DOHH2 (cell line): ENCODE measurements around the gene GDPGP1.
"Not testable (repeated sequence)": the region's sequence is repeated elsewhere in the genome, so short reads cannot be mapped to it uniquely, and the experiment has no call there.

Source experiments
- H3F3A ChIP-seq: fragments of 200-600 bp; sonication (generic), shearing (Covaris generic); 2 replicates; pipeline ENCODE4 v1.6.0; 2016; ENCODE audit warnings: antibody characterized with exemption, mild to moderate bottlenecking; ENCODE audit not compliant: control insufficient read depth, insufficient read depth
- H3K27ac ChIP-seq: fragments of 200-600 bp; sonication (generic); 2 replicates; pipeline ENCODE4 v1.5.1; 2014; ENCODE audit warnings: low read depth, mild to moderate bottlenecking, low read length, moderate library complexity
- H3K27me3 ChIP-seq: fragments of 200-600 bp; sonication (generic); 2 replicates; pipeline ENCODE4 v1.6.1; 2014; ENCODE audit warnings: mild to moderate bottlenecking, low read length, mixed read lengths; ENCODE audit not compliant: control insufficient read depth
- H3K36me3 ChIP-seq: fragments of 200-600 bp; sonication (generic); 2 replicates; pipeline ENCODE4 v1.6.1; 2014; ENCODE audit warnings: mild to moderate bottlenecking, low read length, moderate library complexity, mixed read lengths; ENCODE audit not compliant: control insufficient read depth
- H3K4me1 ChIP-seq: fragments of 200-600 bp; sonication (generic); 2 replicates; pipeline ENCODE4 v1.6.1; 2014; ENCODE audit warnings: mild to moderate bottlenecking, low read length, mixed read lengths; ENCODE audit not compliant: control insufficient read depth
- H3K4me2 ChIP-seq: fragments of 200-600 bp; sonication (generic); 2 replicates; pipeline ENCODE4 v1.6.0; 2014; ENCODE audit warnings: mild to moderate bottlenecking, low read length, moderate library complexity
- H3K4me3 ChIP-seq: fragments of 200-600 bp; sonication (generic); 2 replicates; pipeline ENCODE4 v1.5.1; 2014; ENCODE audit warnings: mild to moderate bottlenecking, low read length, mixed read lengths
- H3K79me2 ChIP-seq: fragments of 200-600 bp; sonication (generic); 2 replicates; pipeline ENCODE4 v1.6.1; 2014; ENCODE audit warnings: mild to moderate bottlenecking, low read length, mixed read lengths; ENCODE audit not compliant: control insufficient read depth
- H3K9me2 ChIP-seq: fragments of 200-600 bp; sonication (generic); replicated peaks from 2 replicates; pipeline ENCODE4 v1.6.1; 2014; ENCODE audit warnings: mild to moderate bottlenecking, low read length, mixed read lengths; ENCODE audit not compliant: control insufficient read depth
- H3K9me3 ChIP-seq: fragments of 200-600 bp; sonication (generic); 2 replicates; pipeline ENCODE4 v1.6.1; 2014; ENCODE audit warnings: antibody characterized with exemption, low read length, mixed read lengths; ENCODE audit not compliant: control insufficient read depth, insufficient read depth
- H4K20me1 ChIP-seq: fragments of 200-600 bp; sonication (generic); 2 replicates; pipeline ENCODE4 v1.6.0; 2014; ENCODE audit warnings: low read depth, mild to moderate bottlenecking, antibody characterized with exemption, low read length, moderate library complexity; ENCODE audit not compliant: control insufficient read depth, insufficient read depth
- EZH2phosphoT487 ChIP-seq: fragments of 200-600 bp; sonication (generic); IDR thresholded peaks from 2 replicates; pipeline ENCODE4 v1.6.1; 2017; ENCODE audit warnings: borderline replicate concordance, mild to moderate bottlenecking, antibody characterized with exemption, low read length, moderate library complexity, mixed read lengths
- TF ChIP-seq, protein P1 (sequence below): fragments of 200-600 bp; sonication (generic); IDR thresholded peaks from one replicate; pipeline ENCODE4 v1.5.1; 2014; ENCODE audit warnings: antibody characterized with exemption, mild to moderate bottlenecking, low read depth, low read length; ENCODE audit not compliant: poor library complexity, severe bottlenecking

GDPGP1 gene

DNA sequence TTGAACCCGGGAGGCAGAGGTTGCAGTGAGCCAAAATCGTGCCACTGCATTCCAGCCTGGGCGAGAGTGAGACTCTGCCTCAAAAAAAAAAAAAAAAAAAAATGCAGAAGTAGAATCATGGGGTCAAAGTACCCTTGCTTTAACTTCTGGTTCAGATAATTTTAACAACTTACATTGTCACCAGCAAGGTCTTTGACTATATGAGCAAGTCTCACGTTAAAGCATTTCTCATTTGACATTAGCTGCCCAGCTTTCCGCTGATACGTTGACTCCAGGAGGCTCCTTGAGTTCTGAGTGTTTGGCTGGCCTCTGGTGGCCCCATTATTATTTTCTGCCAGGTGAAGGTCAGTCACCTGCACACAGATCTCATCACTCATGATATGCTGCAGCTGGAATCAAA lies 47.6 kb downstream of the GDPGP1 start:
- not testable (repeated sequence) for H3K9me2 ChIP-seq, H3K4me2 ChIP-seq, H3K27ac ChIP-seq, H3K27me3 ChIP-seq, H4K20me1 ChIP-seq, H3F3A ChIP-seq, H3K4me3 ChIP-seq, H3K79me2 ChIP-seq, H3K9me3 ChIP-seq, H3K4me1 ChIP-seq, H3K36me3 ChIP-seq

DNA sequence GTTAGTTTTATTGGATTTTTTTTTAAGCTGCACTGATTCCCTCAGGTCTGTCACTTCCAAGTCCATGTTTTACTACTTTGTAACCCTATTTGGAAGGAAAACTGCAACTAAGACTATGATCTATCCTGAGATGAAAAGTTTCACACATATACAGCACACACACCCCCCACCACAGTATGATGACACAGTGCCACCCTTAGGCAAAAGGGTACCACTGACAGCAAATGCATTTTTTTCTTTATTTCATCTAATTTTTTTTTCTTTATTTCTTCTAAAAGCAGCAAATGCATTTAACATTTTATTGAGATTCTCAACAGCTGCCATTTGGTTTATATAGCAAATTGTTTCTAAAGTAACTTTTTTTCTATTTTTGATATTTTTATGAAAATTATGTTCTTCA lies 52.7 kb downstream of the GDPGP1 start:
- Histone ChIP-seq H4K20me1 (no peaks in the 10 kb centered on the region), H3K4me2 (no peak overlapping the region), H3K4me3 (no peak overlapping the region), H3K4me1 (peaks cover 4% of the 10 kb centered on the region; the same call in 1 of the 2 replicates), H3K9me2 (no peaks in the 10 kb centered on the region), H3K9me3 (no peaks in the 10 kb centered on the region), H3K27ac (no peak overlapping the region), H3K36me3 (no peaks in the 10 kb centered on the region), H3K79me2 (no peaks in the 10 kb centered on the region), H3F3A (no peaks in the 10 kb centered on the region), H3K27me3 (no peaks in the 10 kb centered on the region)
- no peak for TF ChIP-seq EZH2phosphoT487
- TF ChIP-seq, protein P1, sequence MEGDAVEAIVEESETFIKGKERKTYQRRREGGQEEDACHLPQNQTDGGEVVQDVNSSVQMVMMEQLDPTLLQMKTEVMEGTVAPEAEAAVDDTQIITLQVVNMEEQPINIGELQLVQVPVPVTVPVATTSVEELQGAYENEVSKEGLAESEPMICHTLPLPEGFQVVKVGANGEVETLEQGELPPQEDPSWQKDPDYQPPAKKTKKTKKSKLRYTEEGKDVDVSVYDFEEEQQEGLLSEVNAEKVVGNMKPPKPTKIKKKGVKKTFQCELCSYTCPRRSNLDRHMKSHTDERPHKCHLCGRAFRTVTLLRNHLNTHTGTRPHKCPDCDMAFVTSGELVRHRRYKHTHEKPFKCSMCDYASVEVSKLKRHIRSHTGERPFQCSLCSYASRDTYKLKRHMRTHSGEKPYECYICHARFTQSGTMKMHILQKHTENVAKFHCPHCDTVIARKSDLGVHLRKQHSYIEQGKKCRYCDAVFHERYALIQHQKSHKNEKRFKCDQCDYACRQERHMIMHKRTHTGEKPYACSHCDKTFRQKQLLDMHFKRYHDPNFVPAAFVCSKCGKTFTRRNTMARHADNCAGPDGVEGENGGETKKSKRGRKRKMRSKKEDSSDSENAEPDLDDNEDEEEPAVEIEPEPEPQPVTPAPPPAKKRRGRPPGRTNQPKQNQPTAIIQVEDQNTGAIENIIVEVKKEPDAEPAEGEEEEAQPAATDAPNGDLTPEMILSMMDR, result peak; percentile 69

GRCh38 chr15:90287101-90287500 lies 53.1 kb downstream of the GDPGP1 start:
- Histone ChIP-seq H3K9me3 (no peaks in the 10 kb centered on the region), H3K27ac (no peak overlapping the region), H3K36me3 (no peaks in the 10 kb centered on the region), H3K27me3 (no peaks in the 10 kb centered on the region), H4K20me1 (no peaks in the 10 kb centered on the region), H3K4me3 (no peak overlapping the region), H3F3A (no peaks in the 10 kb centered on the region), H3K9me2 (no peaks in the 10 kb centered on the region), H3K4me1 (peaks cover 4% of the 10 kb centered on the region; the same call in 1 of the 2 replicates), H3K79me2 (no peaks in the 10 kb centered on the region), H3K4me2 (no peak overlapping the region)
- TF ChIP-seq EZH2phosphoT487, result no peak
- TF ChIP-seq, protein P1, result no peak

DNA sequence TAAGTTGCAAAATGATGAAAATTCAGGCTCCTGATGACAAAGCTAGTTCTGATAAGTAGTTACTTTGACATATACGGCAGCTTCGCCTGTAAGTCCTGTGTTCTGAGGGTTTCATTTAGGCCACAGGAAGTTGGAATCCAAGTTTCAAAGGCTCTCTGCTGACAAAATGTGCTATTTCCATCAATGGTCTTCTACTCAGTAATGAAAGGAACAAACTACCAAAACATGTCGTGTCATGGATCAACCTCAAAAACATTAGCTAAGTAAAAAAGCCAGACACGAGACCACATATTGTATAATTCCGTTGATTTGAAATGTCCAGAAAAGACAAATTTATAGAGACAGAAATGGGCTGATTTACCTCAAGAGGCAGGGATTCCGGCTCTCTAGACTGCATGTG lies 53.9 kb downstream of the GDPGP1 start:
- TF ChIP-seq, protein P1, result no peak
- no peak for TF ChIP-seq EZH2phosphoT487
- Histone ChIP-seq H4K20me1 (no peaks in the 10 kb centered on the region), H3K4me2 (no peak overlapping the region), H3K79me2 (no peaks in the 10 kb centered on the region), H3K4me1 (peaks cover 4% of the 10 kb centered on the region; the same call in 1 of the 2 replicates), H3K9me2 (no peaks in the 10 kb centered on the region), H3K27ac (no peak overlapping the region), H3K4me3 (no peak overlapping the region), H3K9me3 (no peaks in the 10 kb centered on the region), H3F3A (no peaks in the 10 kb centered on the region), H3K27me3 (no peaks in the 10 kb centered on the region), H3K36me3 (no peaks in the 10 kb centered on the region)
